ENCODE measurements around the gene MGAT4B. TPM values are rescaled to one million over a fixed set of nuclear protein-coding genes. Genes with fewer than 3 reads are reported as not detected.

MGAT4B gene
- total RNA-seq, 1 experiment from 2014 or later = 217 TPM

DNA sequence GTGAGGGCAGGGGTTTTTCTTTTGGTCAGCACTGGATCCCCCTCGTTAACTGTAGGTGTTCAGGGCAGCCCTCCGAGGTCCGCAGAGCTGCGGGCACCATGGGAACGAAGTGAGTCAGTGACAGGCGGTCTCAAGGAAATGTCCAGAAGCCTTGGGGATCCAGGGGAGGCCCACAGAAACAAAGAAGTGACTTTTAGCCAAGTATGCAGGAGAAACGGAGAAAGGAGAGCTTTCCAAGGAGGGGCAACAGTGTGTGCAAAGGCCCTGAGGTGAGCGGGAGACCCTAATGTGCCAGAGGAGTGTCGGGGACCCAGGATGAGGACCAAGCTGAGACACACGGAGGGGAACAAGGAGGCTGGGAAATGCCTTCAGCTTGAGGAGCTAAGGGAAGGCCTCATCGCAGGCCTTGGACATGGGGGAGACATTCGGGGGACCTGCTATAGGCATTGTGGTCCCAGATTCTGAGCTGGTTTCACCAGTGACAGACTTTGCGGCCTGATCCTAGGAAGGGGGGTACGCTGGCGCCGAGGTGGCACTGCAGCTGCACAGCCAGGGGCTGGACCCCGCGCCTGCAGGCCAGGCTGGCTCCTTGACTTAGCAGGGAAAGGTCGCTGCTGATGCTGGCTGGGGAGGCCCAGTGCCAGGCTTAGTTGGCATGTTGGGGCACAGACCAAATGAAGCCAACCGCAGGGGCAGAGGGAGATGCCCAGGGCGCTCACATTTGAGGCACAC is 9.6 kb downstream of the MGAT4B start:
- TSS peak; percentile 63 for BruUV-seq (replicated peaks)
- no peak overlapping the region for H3K4me3 ChIP-seq (ENCODE audit: low read depth, low read length)
- H3K4me1 Mint-ChIP-seq (ENCODE audit: low read depth, unreplicated experiment) = peaks cover 7% of the 10 kb centered on the region
- H3K4me3 Mint-ChIP-seq (ENCODE audit: unreplicated experiment) = peak overlapping the region; percentile 74
- no peaks in the 10 kb centered on the region for H3K9me3 Mint-ChIP-seq (ENCODE audit: unreplicated experiment)
- H3K36me3 ChIP-seq (ENCODE audit: control insufficient read depth, insufficient read depth, low read length) = peaks cover 7% of the 10 kb centered on the region
- peaks cover 14% of the 10 kb centered on the region; the same call in 1 of the 2 replicates for H3K4me1 ChIP-seq
- ChIA-PET POLR2A (interaction anchor here (1.3 kb wide), 1 partner anchor 29 kb away, joined by 3 read pairs; no protein-coding TSS in a partner anchor), CTCF (no interaction called here)
- DNase-seq = no peak
- peak overlapping the region; percentile 62 for H3K27ac Mint-ChIP-seq (ENCODE audit: unreplicated experiment)
- no peaks in the 10 kb centered on the region for H3K9me3 ChIP-seq
- H3K27me3 ChIP-seq (replicated peaks; ENCODE audit: control insufficient read depth, insufficient read depth, low read length) = no peaks in the 10 kb centered on the region
- no peak for TF ChIP-seq CTCF (IDR thresholded peaks at IDR 0.05; ENCODE audit: insufficient read depth in 1 of 2, low read depth in 1 of 2, low read length in 1 of 2, severe bottlenecking in 1 of 2, unreplicated experiment in 1 of 2)
- no peaks in the 10 kb centered on the region for H3K27me3 Mint-ChIP-seq (ENCODE audit: insufficient read depth, unreplicated experiment)
- intact Hi-C loops (cut with micrococcal nuclease; ENCODE audit: unreplicated experiment) = loop anchor here (1.0 to 10.0 kb wide), 2 partner anchors 65 to 122 kb away; partner anchors contain the start of gene MAML1
- H3K36me3 Mint-ChIP-seq (ENCODE audit: insufficient read depth, unreplicated experiment) = peaks cover 71% of the 10 kb centered on the region

GRCh38 chr5:179795863-179796833 is 10.5 kb downstream of the MGAT4B start:
- H3K4me1 Mint-ChIP-seq (ENCODE audit: low read depth, unreplicated experiment) = peaks cover 7% of the 10 kb centered on the region
- H3K4me3 ChIP-seq (ENCODE audit: low read depth, low read length) = peak overlapping the region; percentile 77
- H3K9me3 Mint-ChIP-seq (ENCODE audit: unreplicated experiment) = no peaks in the 10 kb centered on the region
- H3K27me3 Mint-ChIP-seq (ENCODE audit: insufficient read depth, unreplicated experiment) = no peaks in the 10 kb centered on the region
- H3K27me3 ChIP-seq (replicated peaks; ENCODE audit: control insufficient read depth, insufficient read depth, low read length) = no peaks in the 10 kb centered on the region
- ChIA-PET POLR2A (interaction anchor here (0.6 to 1.3 kb wide), 3 partner anchors 29 to 115 kb away, joined by 3 to 5 read pairs (median 5); partner anchors contain the start of gene CBY3), CTCF (interaction anchor here (0.6 to 1.5 kb wide), 11 partner anchors 11 to 117 kb away, joined by 3 to 11 read pairs (median 5); partner anchors contain the start of genes CBY3 and MAML1)
- peaks cover 14% of the 10 kb centered on the region; the same call in 1 of the 2 replicates for H3K4me1 ChIP-seq
- peaks cover 62% of the 10 kb centered on the region for H3K36me3 Mint-ChIP-seq (ENCODE audit: insufficient read depth, unreplicated experiment)
- H3K9me3 ChIP-seq = no peaks in the 10 kb centered on the region
- peak; percentile 49 to 71 for TF ChIP-seq CTCF (IDR thresholded peaks at IDR 0.05; ENCODE audit: insufficient read depth in 1 of 2, low read depth in 1 of 2, low read length in 1 of 2, severe bottlenecking in 1 of 2, unreplicated experiment in 1 of 2)
- BruUV-seq (replicated peaks) = no TSS peak
- peak; percentile 91 to 95 for DNase-seq
- H3K4me3 Mint-ChIP-seq (ENCODE audit: unreplicated experiment) = peak overlapping the region; percentile 74
- H3K36me3 ChIP-seq (ENCODE audit: control insufficient read depth, insufficient read depth, low read length) = peaks cover 7% of the 10 kb centered on the region; the same call in 1 of the 2 replicates
- peak overlapping the region; percentile 62 for H3K27ac Mint-ChIP-seq (ENCODE audit: unreplicated experiment)
- intact Hi-C loops (cut with micrococcal nuclease; ENCODE audit: unreplicated experiment) = loop anchor here (1.0 to 10.0 kb wide), 3 partner anchors 33 to 121 kb away; partner anchors contain the start of gene MAML1
